Measurements from ENCODE around the gene CSAG2. TPM values are rescaled to one million over a fixed set of nuclear protein-coding genes. Genes with fewer than 3 reads are reported as not detected.
"Not testable (repeated sequence)": the region's sequence is repeated elsewhere in the genome, so short reads cannot be mapped to it uniquely, and the experiment has no call there.

Gene CSAG2
- not detected for total RNA-seq
- polyA plus RNA-seq = not detected

- not testable (repeated sequence) for H3K4me3 ChIP-seq (ENCODE audit: low read depth, low read length); H3K36me3 ChIP-seq (ENCODE audit: control insufficient read depth, insufficient read depth, low read length); H3K27ac Mint-ChIP-seq; H3K27ac ChIP-seq (ENCODE audit: insufficient read depth, low read length, poor library complexity, severe bottlenecking); H3K9me3 Mint-ChIP-seq; H3K4me1 ChIP-seq (ENCODE audit: control insufficient read depth, insufficient read depth, low read length, poor library complexity, severe bottlenecking); ATAC-seq (ENCODE audit: low read depth in 2 of 2); H3K4me3 Mint-ChIP-seq; H3K36me3 Mint-ChIP-seq; H3K4me1 Mint-ChIP-seq; H3K27me3 Mint-ChIP-seq; DNase-seq; H3K27me3 ChIP-seq (ENCODE audit: control insufficient read depth, insufficient read depth, low read length); H3K9me3 ChIP-seq (ENCODE audit: control insufficient read depth in 2 of 2, low read length in 2 of 2)
Measured at GRCh38 chrX:152709173-152709572, at the start of gene CSAG2. Gene CSAG2, minus strand, starts transcription at chrX:152709273. Its CDS starts 161 bp downstream, at chrX:152709112.

- not testable (repeated sequence) for H3K27ac Mint-ChIP-seq; H3K36me3 Mint-ChIP-seq; H3K4me3 ChIP-seq (ENCODE audit: low read depth, low read length); H3K9me3 ChIP-seq (ENCODE audit: control insufficient read depth in 2 of 2, low read length in 2 of 2); H3K27me3 ChIP-seq (ENCODE audit: control insufficient read depth, insufficient read depth, low read length); H3K27ac ChIP-seq (ENCODE audit: insufficient read depth, low read length, poor library complexity, severe bottlenecking); H3K4me1 ChIP-seq (ENCODE audit: control insufficient read depth, insufficient read depth, low read length, poor library complexity, severe bottlenecking); H3K27me3 Mint-ChIP-seq; H3K4me3 Mint-ChIP-seq; DNase-seq; H3K9me3 Mint-ChIP-seq; H3K4me1 Mint-ChIP-seq; H3K36me3 ChIP-seq (ENCODE audit: control insufficient read depth, insufficient read depth, low read length); ATAC-seq (ENCODE audit: low read depth in 2 of 2)
Measured at GRCh38 chrX:152754871-152755270, 45.8 kb upstream of the CSAG2 start.

GRCh38 chrX:152753686-152754650 lies 44.9 kb upstream of the CSAG2 start, which contains the start of gene MAGEA2:
Gene MAGEA2, minus strand, starts transcription at chrX:152753842. Its CDS starts 2,479 bp downstream, at chrX:152751363.
- H3K4me3 Mint-ChIP-seq; H3K27ac ChIP-seq (ENCODE audit: insufficient read depth, low read length, poor library complexity, severe bottlenecking); H3K4me1 Mint-ChIP-seq; H3K36me3 Mint-ChIP-seq; H3K4me3 ChIP-seq (ENCODE audit: low read depth, low read length); DNase-seq; H3K9me3 Mint-ChIP-seq; H3K27me3 ChIP-seq (ENCODE audit: control insufficient read depth, insufficient read depth, low read length); H3K27me3 Mint-ChIP-seq; H3K27ac Mint-ChIP-seq; H3K36me3 ChIP-seq (ENCODE audit: control insufficient read depth, insufficient read depth, low read length); H3K9me3 ChIP-seq (ENCODE audit: control insufficient read depth in 2 of 2, low read length in 2 of 2); H3K4me1 ChIP-seq (ENCODE audit: control insufficient read depth, insufficient read depth, low read length, poor library complexity, severe bottlenecking); ATAC-seq (ENCODE audit: low read depth in 2 of 2): not testable (repeated sequence)

- Mint-ChIP-seq H3K36me3 (no peaks in the 10 kb centered on the region), H3K27me3 (no peaks in the 10 kb centered on the region), H3K9me3 (no peaks in the 10 kb centered on the region), H3K4me1 (no peaks in the 10 kb centered on the region), H3K27ac (no peak overlapping the region), H3K4me3 (no peak overlapping the region)
- Histone ChIP-seq H3K9me3 (ENCODE audit: control insufficient read depth in 2 of 2, low read length in 2 of 2) (no peaks in the 10 kb centered on the region), H3K36me3 (ENCODE audit: control insufficient read depth, insufficient read depth, low read length) (no peaks in the 10 kb centered on the region), H3K4me3 (ENCODE audit: low read depth, low read length) (no peak overlapping the region), H3K4me1 (ENCODE audit: control insufficient read depth, insufficient read depth, low read length, poor library complexity, severe bottlenecking) (no peaks in the 10 kb centered on the region), H3K27me3 (ENCODE audit: control insufficient read depth, insufficient read depth, low read length) (no peaks in the 10 kb centered on the region), H3K27ac (ENCODE audit: insufficient read depth, low read length, poor library complexity, severe bottlenecking) (no peak overlapping the region)
- DNase-seq (no peak), ATAC-seq (ENCODE audit: low read depth in 2 of 2) (no peak)
Measured at GRCh38 chrX:152738560-152738959, 29.5 kb upstream of the CSAG2 start.

GRCh38 chrX:152736528-152736927 lies 27.5 kb upstream of the CSAG2 start:
- H3K4me3 Mint-ChIP-seq; H3K4me1 Mint-ChIP-seq; H3K27me3 Mint-ChIP-seq; H3K27ac Mint-ChIP-seq; H3K9me3 ChIP-seq (ENCODE audit: control insufficient read depth in 2 of 2, low read length in 2 of 2); H3K36me3 Mint-ChIP-seq; DNase-seq; H3K27ac ChIP-seq (ENCODE audit: insufficient read depth, low read length, poor library complexity, severe bottlenecking); H3K27me3 ChIP-seq (ENCODE audit: control insufficient read depth, insufficient read depth, low read length); ATAC-seq (ENCODE audit: low read depth in 2 of 2); H3K4me3 ChIP-seq (ENCODE audit: low read depth, low read length); H3K9me3 Mint-ChIP-seq; H3K4me1 ChIP-seq (ENCODE audit: control insufficient read depth, insufficient read depth, low read length, poor library complexity, severe bottlenecking); H3K36me3 ChIP-seq (ENCODE audit: control insufficient read depth, insufficient read depth, low read length): not testable (repeated sequence)

GRCh38 chrX:152735860-152736511 lies 26.9 kb upstream of the CSAG2 start:
- Mint-ChIP-seq H3K4me3 (no peak overlapping the region), H3K36me3 (no peaks in the 10 kb centered on the region), H3K4me1 (no peaks in the 10 kb centered on the region), H3K27ac (no peak overlapping the region), H3K9me3 (no peaks in the 10 kb centered on the region), H3K27me3 (no peaks in the 10 kb centered on the region)
- Histone ChIP-seq H3K27me3 (ENCODE audit: control insufficient read depth, insufficient read depth, low read length) (no peaks in the 10 kb centered on the region), H3K4me3 (ENCODE audit: low read depth, low read length) (no peak overlapping the region), H3K36me3 (ENCODE audit: control insufficient read depth, insufficient read depth, low read length) (no peaks in the 10 kb centered on the region), H3K9me3 (ENCODE audit: control insufficient read depth in 2 of 2, low read length in 2 of 2) (no peaks in the 10 kb centered on the region), H3K4me1 (ENCODE audit: control insufficient read depth, insufficient read depth, low read length, poor library complexity, severe bottlenecking) (no peaks in the 10 kb centered on the region), H3K27ac (ENCODE audit: insufficient read depth, low read length, poor library complexity, severe bottlenecking) (no peak overlapping the region)
- DNase-seq (no peak), ATAC-seq (ENCODE audit: low read depth in 2 of 2) (no peak)

GRCh38 chrX:152735101-152735500 lies 26.0 kb upstream of the CSAG2 start:
- Histone ChIP-seq H3K9me3 (ENCODE audit: control insufficient read depth in 2 of 2, low read length in 2 of 2) (no peaks in the 10 kb centered on the region), H3K36me3 (ENCODE audit: control insufficient read depth, insufficient read depth, low read length) (no peaks in the 10 kb centered on the region), H3K4me3 (ENCODE audit: low read depth, low read length) (no peak overlapping the region), H3K4me1 (ENCODE audit: control insufficient read depth, insufficient read depth, low read length, poor library complexity, severe bottlenecking) (no peaks in the 10 kb centered on the region), H3K27ac (ENCODE audit: insufficient read depth, low read length, poor library complexity, severe bottlenecking) (no peak overlapping the region), H3K27me3 (ENCODE audit: control insufficient read depth, insufficient read depth, low read length) (no peaks in the 10 kb centered on the region)
- no peaks in the 10 kb centered on the region for H3K36me3 Mint-ChIP-seq
- no peaks in the 10 kb centered on the region for H3K9me3 Mint-ChIP-seq
- H3K27ac Mint-ChIP-seq = no peak overlapping the region
- no peak for DNase-seq
- H3K4me3 Mint-ChIP-seq = no peak overlapping the region
- H3K27me3 Mint-ChIP-seq = peaks cover 3% of the 10 kb centered on the region
- no peak for ATAC-seq (ENCODE audit: low read depth in 2 of 2)
- H3K4me1 Mint-ChIP-seq = no peaks in the 10 kb centered on the region

All from CD4-positive, CD25-positive, alpha-beta regulatory T cell (primary cell).